HL-60/S4 treated with retinoic acid at 250 ng/mL for 4 days and 3 days (cell line): ENCODE measurements around the gene P3H3.

Experiments used
- in situ Hi-C: fragments of 300-500 bp; cut with MboI; formaldehyde crosslinking; loops from 2 replicates; pipeline ENCODE4 v1.7.0; 2022; ENCODE audit warnings: low sequenced_read_pairs

Gene P3H3

DNA sequence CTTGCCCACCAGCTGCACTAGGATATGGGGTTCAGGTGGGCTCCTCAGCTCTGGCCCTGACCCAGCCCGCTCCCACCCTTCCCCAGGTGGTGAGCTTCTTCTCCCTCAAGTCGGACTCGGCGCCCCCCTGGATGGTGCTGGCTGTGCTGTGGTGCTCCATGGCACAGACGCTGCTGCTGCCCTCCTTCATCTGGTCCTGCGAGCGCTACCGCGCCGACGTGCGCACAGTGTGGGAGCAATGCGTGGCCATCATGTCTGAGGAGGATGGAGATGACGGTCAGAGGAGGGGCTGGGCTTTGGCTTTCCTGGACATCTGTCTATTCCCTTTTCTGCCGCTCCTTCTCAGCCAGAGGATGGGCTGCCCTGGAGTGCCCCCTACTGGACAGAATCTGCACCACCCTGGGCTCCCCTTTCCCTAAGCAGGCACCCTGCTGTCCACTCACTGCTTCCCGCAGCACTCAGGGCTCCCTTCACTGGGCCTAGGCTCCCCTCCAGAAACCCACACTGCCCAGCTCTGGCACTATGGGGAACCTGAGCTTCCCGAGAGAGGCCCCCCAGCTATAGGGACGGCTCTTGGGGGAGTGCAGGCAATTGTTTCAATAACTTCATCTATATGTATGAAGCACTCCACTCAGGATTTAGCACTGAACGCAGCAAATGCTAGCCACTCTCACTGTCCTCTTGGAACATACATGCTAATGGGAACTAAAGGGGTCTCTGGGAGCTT, 2.6 kb upstream of the P3H3 start:
- in situ Hi-C loops: loop anchor here (10.0 kb wide), 1 partner anchor 211 kb away; no protein-coding TSS in a partner anchor

DNA sequence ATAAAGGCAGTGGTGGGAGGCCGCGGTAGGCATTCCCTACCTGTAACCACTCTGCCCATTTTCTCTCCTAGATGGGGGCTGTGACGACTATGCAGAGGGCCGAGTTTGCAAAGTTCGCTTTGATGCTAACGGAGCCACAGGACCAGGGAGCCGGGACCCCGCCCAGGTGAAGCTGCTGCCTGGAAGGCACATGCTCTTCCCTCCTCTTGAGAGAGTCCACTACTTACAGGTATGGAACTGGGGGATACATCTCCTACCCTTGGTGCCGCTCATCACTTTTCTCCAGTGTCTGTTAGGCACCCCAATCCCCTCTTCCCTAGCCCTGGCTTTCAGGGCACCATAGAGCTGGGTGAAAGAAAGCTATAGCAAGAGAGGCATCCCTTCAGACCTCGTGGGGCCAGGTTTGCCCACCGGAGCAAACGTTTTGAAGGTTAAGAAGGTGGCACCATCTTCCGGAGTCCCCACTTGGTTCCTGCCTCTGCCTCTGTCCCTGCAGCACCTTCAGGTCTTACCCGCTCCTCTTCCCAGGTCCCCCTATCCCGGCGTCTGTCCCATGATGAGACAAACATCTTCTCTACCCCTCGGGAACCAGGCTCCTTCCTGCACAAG, 2.0 kb upstream of the P3H3 start:
- in situ Hi-C loops: loop anchor here (10.0 kb wide), 1 partner anchor 211 kb away; no protein-coding TSS in a partner anchor

DNA sequence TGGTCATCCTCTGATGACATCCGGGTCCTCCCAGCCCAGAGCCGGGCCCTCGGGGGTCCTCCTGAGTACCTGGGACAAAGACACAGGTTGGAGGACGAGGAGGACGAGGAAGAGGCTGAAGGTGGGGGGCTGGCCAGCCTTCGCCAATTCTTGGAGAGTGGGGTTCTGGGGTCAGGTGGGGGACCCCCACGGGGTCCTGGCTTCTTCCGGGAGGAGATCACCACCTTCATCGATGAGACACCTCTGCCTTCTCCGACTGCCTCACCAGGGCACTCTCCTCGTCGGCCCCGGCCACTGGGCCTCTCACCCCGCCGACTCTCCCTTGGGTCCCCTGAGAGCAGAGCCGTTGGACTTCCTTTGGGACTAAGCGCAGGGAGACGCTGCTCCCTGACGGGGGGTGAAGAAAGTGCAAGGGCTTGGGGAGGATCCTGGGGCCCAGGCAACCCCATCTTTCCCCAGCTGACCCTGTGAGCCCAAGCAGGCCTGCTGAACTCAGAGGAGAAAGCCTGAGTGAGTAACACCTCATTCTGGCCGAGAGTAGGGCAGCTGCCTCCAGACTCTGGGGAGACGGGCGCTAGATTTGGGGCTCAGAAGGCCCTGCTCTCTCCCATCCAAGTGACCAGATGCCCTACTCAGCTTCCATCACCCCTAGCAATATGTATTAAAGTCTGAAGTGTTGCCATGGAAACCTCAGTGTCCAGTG, 1.3 kb upstream of the P3H3 start:
- in situ Hi-C loops: loop anchor here (10.0 kb wide), 1 partner anchor 212 kb away; no protein-coding TSS in a partner anchor

DNA sequence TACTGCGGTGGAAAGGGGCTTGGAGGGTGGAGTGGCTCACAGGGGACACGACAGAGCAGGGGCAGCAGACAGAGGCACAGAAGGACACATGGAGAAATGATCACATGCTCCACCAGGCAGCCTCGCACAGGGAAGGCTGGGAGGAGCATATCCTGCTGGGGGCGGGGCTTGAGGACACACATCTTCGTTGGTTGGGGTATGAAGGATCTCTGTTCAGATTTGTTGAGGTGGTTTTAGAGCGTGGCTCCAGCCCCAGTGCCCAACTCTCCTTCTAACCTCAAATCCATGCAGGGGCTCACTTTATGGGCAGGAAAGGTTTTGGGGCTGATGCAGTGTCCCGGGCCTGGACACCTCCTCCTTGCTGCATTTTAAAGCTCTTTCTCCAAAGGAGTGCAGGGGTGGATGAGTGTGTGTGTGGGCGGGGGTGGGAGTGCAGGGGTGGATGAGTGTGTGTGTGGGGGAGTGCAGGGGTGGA, 733 bp upstream of the P3H3 start:
- in situ Hi-C loops: loop anchor here (10.0 kb wide), 1 partner anchor 213 kb away; no protein-coding TSS in a partner anchor

DNA sequence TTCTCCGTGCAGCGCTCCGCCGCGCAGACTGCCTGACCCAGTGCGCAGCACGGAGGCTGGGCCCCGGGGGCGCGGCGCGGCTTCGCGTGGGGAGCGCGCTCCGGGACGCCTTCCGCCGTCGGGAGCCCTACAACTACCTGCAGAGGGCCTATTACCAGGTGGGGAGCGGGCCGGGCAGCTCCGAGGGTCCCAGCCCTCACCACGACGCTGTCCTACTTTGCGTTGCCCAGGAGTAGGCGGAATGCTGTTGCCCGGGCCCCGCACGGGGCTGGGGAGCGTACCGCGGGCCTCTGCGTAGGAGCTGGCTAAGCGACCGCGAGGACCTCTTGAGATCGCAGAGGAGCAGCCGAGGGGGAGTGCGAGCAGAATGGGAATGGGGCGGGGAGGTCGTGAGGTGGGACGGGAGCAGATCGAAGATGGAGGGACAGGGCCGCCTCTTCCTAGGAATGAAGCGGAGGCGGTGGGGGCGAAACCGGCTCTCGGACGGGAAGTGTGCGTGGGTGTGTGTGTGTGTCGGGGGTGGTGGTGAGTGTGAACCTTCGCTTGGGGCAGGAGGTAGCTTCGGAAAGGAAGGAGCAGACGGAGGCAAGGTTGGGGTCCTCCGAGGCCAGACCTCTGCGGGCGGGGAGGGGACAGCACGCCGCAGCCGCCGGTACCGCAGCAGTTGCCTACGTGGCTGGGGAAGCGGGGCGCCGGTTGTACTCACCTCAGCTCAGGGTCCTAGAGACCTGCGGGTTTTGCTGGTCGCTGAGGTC, 751 bp downstream of the P3H3 start:
- in situ Hi-C loops: loop anchor here (10.0 kb wide), 1 partner anchor 214 kb away; no protein-coding TSS in a partner anchor

DNA sequence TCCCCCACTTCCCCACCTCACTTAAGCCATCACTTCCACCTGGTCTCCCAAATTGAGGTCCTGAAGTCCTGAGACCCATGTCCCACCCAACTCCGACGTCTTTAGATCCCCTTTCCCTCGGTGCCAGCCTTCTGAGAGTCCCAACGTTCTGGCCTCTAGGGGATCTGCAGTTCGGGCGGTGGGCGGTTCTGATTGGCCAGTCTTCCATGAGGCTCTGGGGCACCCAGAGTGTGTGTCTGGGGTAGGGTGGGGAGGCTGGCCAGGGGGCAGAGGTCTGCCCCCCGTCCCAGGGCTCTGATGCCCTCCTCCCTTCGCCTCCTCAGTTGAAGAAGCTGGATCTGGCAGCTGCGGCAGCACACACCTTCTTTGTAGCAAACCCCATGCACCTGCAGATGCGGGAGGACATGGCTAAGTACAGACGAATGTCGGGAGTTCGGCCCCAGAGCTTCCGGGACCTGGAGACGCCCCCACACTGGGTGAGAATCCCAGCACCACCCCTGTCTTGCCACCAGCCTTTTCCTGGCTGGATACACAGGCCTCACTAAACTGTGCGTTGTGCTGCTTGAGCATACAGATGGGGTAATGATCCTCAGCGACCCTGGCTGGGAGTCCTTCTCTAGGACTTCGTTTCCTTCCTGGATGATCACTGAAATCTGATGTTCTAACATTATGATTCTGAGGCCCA, 1.5 kb downstream of the P3H3 start:
- in situ Hi-C loops: loop anchor here (10.0 kb wide), 1 partner anchor 215 kb away; no protein-coding TSS in a partner anchor

DNA sequence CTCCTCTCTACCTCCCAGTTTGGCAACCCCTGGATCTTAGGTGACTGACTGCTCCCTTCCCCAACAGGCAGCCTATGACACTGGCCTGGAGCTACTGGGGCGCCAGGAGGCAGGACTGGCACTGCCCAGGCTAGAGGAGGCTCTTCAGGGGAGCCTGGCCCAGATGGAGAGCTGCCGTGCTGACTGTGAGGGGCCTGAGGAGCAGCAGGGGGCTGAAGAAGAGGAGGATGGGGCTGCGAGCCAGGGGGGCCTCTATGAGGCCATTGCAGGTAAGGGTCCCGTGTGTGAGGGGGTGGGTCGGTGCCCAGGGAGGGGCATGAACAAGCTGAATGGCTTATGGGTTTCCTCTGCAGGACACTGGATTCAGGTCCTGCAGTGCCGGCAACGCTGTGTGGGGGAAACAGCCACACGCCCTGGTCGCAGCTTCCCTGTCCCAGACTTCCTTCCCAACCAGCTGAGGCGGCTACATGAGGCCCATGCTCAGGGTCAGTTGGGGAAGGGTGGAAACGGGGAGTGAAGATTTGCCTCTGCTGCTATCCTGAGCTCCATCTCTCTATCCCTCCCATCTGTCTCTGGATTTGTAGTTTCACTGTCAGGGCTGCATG, 2.2 kb downstream of the P3H3 start:
- in situ Hi-C loops: no loop called here

DNA sequence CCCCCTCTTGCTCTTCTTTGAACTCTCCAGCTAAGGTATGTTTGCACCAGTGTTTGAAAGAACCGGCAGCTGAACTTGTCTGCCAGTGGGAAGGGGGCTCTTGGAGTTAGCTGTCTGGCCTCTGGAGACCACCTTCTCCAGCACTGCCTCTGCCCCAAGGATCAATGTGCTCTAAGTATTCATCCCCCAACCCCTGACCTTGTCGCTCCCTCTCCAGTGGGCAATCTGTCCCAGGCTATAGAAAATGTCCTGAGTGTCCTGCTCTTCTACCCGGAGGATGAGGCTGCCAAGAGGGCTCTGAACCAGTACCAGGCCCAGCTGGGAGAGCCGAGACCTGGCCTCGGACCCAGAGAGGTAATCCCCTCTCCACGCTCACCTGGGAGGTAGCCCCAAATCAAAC, 2.8 kb downstream of the P3H3 start:
- in situ Hi-C loops: no loop called here

DNA sequence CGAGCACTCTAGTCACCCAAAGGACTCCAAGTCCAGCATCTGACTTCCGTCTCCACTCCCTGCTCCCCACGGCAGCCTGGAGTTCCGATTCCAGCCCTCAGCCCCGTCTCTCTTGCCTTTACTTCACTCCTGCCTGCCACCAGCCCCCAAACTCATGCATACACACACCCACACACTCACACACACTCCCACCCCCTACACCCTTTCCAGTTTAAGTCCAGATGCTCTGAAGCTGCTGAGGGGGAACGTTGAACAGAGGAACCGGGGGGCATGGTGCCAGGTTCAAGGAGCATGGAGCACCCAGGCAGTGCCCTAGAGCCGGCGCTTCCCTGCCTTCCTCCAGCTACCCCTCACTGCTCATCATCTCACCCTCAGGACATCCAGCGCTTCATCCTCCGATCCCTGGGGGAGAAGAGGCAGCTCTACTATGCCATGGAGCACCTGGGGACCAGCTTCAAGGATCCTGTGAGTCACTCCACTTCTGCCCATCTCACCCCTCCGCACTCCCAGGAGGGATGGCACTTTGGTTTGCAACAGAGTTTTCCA, 3.3 kb downstream of the P3H3 start:
- in situ Hi-C loops: no loop called here

DNA sequence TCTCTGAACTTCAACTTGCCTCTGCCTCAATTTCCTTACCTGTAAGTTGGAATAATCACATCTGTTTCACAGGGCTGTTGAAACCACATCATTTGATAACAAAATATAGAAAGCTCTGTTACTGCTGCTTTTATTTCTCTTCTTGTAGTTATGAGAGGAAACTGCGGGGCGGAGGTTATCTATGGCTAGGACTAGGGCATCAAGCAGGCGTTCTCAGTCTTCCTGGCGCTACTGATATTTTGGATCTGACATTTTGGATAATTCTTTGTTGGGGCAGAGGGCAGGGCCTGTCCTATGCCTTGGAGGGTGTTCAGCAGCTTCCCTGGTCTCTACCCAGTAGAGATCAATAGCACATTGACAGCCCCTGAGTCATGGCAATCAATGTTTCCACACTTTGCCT, 3.9 kb downstream of the P3H3 start:
- in situ Hi-C loops: no loop called here

DNA sequence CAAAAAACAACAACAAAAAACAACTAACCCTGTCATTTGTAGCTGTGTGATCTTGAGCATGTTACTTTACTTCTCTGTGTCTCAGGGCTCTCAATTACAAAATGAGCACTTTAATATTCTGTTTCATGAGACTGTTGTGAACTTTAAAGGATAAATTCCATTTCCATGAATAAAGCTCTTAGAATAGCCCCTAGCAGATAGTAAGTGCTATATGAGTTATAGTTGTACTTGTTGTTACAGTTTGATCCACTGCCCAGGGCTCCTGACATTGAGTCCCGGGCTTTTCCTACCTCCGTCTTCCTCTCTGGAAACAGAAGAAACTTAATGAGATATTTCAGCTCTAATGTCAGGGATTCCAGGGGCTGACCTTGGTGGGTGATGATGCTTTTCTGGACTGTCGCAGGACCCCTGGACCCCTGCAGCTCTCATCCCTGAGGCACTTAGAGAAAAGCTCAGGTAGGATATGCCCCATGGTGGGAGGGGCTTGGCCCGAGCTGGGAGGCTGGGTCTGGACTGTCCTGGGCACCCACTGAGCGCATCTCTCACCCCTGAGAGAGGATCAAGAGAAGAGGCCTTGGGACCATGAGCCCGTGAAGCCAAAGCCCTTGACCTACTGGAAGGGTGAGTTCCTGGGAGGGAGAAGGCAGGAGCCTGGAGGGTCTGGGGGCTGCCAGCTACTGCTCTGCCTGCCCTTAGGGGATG, 5.1 kb downstream of the P3H3 start:
- in situ Hi-C loops: no loop called here

DNA sequence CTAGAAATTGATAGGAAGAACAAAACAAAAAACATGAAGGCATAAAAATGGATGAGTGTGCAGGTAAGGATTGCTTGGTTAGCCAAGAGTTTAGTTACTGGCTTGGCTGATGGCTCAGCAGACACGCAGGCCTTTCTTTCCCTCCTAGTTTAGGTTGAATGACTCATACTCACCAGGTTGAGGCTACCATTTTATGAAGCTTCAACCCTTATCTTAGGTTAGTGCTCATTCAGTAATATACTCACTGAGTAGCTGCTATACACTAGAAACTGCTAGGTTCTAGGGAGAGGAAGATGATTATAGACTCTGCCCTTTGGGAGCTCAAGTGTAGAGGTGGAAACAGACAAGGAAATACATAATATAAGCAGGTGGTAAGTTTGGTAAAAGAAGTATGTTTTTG, 6.0 kb downstream of the P3H3 start:
- in situ Hi-C loops: no loop called here

DNA sequence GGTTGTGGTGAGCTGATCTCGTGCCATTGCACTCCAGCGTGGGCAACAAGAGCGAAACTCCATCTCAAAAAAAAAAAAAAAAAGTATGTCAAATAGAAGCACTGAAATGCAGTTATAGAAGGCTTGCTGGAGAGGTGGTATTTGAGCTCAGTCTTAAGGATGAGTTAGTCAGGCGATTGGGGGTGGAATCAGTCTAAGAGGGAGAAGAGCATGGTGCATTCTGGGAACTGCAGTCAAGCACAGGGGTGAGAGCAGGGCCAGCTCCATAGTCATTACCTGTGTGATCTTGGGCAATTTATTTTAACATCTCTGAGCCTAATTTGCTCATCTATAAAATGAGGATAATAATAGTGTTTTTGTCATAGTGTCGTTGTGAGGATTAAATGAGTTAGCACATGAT, 6.7 kb downstream of the P3H3 start:
- in situ Hi-C loops: no loop called here

DNA sequence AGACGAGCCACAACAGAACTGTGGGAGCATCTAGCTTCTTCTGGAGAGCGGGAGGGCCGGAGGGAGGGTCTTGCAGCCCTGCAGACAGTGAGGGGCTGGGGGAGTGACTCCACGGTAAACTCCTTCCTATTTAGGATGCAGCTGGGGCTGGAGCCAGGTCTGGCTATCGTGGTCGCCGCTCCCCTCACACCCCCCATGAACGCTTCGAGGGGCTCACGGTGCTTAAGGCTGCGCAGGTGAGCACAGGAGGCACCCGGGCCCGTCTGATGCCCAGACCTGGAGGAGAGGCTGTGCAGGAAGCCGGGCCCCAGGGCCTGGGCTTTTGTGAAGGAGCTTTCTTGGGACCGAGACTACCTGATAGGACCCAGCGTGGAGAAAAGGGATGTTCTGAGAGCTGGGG, 8.6 kb downstream of the P3H3 start:
- in situ Hi-C loops: no loop called here

DNA sequence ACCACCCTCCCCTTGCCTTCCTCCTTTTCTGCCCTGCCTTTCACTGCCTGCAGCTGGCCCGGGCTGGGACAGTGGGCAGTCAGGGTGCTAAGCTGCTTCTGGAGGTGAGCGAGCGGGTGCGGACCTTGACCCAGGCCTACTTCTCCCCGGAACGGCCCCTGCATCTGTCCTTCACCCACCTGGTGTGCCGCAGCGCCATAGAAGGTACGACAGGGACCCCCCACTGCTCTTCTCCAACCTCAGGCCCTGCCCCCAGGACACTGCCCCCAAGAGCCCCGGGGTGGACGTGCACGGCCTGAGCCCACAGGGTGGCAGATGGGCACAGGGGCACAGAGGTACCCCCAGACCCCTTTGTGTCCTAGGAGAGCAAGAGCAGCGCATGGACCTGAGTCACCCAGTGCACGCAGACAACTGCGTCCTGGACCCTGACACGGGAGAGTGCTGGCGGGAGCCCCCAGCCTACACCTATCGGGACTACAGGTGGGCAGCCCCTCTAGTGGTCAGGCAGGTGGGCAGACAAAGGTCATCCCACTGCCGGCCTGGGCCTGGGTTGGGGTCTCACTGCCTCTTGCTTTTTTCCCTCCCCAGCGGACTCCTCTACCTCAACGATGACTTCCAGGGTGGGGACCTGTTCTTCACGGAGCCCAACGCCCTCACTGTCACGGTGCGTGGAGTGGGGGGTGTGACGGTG, 9.3 kb downstream of the P3H3 start:
- in situ Hi-C loops: no loop called here

DNA sequence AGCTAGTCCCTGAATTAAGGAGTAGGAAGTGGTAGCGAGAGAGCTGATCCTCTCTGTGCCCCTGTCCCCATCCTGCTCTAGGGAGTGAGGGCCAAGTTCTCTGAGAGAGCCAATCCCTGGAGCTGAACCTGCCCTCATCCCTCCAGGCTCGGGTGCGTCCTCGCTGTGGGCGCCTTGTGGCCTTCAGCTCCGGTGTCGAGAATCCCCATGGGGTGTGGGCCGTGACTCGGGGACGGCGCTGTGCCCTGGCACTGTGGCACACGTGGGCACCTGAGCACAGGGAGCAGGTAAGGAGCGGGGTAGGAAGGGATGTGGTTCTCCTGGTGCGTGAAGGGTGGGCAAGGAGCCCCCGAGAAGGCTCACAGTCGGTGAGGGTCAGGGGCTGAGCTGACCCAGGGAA, 10.6 kb downstream of the P3H3 start:
- in situ Hi-C loops: no loop called here

DNA sequence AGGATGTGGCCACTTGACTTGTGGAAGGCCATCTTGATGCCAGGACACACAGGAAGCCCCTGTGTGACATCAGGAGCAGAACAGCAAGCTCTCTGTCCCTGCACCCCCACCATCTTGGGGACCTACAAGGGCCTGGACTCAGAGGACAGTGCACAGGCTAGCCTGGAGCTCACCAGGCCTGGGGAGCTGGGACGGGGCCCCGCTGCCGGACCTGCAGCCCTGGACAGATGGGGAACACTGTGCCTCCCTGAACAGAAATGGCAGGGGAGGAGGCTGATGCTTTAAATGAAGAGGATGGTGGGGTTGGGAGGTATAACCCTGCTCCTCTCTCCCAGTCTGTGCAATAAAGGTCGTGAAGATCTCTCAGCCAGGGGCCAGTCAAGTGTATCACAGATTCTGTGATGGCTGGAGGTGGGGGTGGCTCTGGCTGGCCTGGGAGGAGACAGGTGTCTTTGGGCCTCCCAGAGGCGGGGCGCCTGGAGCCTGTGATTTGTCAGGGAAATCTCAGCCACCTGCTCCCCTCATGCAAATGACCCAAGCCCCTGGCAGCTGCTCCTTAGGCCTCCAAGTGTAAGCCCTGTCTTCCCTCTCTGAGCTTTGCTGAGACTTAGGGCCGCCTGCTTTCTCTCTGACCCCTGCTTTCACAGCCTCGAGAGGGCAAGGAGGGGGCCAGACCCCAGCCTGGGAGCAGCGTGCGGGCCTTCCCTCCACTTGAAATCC, 11.4 kb downstream of the P3H3 start:
- in situ Hi-C loops: no loop called here

DNA sequence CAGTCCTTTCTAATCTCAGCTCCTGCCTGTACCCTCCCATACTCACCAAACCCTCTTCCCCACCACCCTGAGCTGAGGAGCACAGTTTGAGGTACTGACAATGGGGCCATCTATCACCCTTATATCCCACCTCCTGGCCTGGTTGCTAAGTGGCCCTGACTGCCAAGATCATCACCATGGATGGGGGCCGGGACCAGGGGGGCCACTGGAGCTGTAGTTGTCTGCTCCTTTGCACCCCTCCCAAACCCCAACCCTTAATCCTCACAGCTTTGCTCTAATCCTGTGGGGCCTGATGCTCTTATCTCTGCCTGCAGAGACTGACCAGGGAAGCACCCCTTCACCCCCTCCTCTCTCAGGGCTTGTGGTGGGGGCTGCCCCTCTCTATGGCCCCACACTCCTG, 12.1 kb downstream of the P3H3 start:
- in situ Hi-C loops: no loop called here
